GM18507 (cell line): ENCODE data around the gene NAPEPLD.
A peak's percentile ranks its signal among the peaks of the same experiment; 100 is the strongest.
"Not testable (repeated sequence)": the region's sequence is repeated elsewhere in the genome, so short reads cannot be mapped to it uniquely, and the experiment has no call there.

ENCODE experiments used
- DNase-seq: peaks from one replicate; pipeline ENCODE4 v3.0.0; 2011; ENCODE audit warnings: low read depth; ENCODE audit not compliant: insufficient read length; ENCODE audit errors: extremely low spot score
- FAIRE-seq: peaks from 2 replicates; lab custom pipeline; 2011; peaks lifted over from hg19 to GRCh38; lab: Jason Lieb, UNC

NAPEPLD gene

GRCh38 chr7:103148994-103149807 lies at the start of gene NAPEPLD:
NAPEPLD (minus strand) TSS chr7:103149099; CDS start chr7:103128776, 20,323 bp downstream.
- DNase-seq (peak; percentile 64), FAIRE-seq (peak; percentile 58)

GRCh38 chr7:103198079-103198478 lies 49.2 kb upstream of the NAPEPLD start:
- FAIRE-seq, DNase-seq: not testable (repeated sequence)

GRCh38 chr7:103195364-103195763 lies 46.5 kb upstream of the NAPEPLD start:
- not testable (repeated sequence) for FAIRE-seq, DNase-seq

- FAIRE-seq, DNase-seq: not testable (repeated sequence)
Observed at GRCh38 chr7:103172415-103173146, 23.7 kb upstream of the NAPEPLD start.

- not testable (repeated sequence) for DNase-seq, FAIRE-seq
Observed at GRCh38 chr7:103171695-103172414, 23.0 kb upstream of the NAPEPLD start.

- FAIRE-seq, DNase-seq: not testable (repeated sequence)
Observed at GRCh38 chr7:103166921-103167544, 18.1 kb upstream of the NAPEPLD start.

DNA sequence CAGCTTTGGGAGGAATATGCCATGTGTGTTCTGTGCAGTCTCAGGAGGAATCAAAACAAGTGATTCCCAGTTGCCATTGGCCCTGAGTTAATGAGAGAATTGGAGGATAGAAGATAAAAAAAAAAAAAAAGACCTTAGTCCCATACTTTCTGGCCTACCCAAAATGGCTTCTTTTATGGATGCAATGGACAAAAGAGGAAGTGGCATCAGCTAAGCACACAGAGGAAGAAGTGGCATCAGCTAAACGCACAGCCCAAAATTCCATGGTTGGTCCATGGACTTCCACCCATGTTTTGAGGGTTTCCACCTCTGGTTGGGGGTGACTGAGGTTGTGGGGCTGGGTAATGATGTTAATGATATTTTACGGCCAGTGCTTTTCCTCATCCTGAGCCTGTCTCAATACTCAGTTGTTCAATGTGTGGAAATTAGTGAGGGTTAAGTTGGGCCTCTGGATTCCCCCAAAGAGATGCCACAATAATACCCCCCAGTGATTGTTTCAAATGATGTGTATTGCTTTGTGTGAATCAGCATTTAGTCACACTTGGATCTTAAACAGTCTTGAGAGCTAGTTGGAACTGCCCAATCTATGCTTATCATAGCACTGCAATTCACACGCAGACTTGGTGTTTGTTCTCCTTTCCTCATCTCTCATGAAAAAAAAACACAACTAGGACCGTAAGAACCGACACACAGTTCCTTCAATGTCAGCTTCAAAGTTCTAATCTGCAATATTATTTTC lies 14.4 kb upstream of the NAPEPLD start:
- not testable (repeated sequence) for FAIRE-seq, DNase-seq

- DNase-seq, FAIRE-seq: not testable (repeated sequence)
Observed at GRCh38 chr7:103162641-103163040, 13.7 kb upstream of the NAPEPLD start.

GRCh38 chr7:103161998-103162616 lies 13.2 kb upstream of the NAPEPLD start:
- not testable (repeated sequence) for FAIRE-seq, DNase-seq

GRCh38 chr7:103159072-103159471 lies 10.2 kb upstream of the NAPEPLD start:
- not testable (repeated sequence) for DNase-seq, FAIRE-seq

DNA sequence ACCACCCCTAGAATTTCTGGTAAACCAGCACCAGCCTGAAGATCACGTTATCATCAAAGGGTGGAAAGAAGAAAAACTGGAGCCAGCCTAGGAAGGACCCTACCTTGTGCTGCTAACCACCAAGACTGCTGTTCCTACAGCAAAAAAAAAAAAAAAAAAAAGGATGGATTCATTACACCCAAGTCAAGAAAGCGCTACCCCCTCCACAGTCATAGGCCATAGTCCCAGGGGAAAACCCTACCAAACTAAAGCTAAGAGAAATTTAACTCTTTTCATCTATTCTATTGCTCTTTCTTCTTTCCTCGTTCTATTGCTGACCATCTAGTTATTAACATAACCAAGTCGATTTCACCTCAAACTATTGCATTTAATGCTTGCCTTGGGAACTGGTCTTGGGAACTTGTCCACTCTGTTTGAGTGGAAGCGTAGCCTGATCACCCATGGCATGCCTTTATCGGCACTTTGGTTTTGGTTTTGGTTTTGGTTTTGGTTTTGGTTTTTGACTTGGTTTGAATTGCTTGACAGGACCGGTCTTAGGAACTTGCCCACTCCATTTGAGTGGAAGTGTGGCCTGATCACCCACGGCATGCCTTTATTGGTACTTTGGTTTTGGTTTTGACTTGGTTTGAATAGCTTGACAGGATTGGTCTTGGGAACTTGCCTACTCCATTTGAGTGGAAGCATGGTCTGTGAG lies 6.6 kb upstream of the NAPEPLD start:
- peak; percentile 70 for FAIRE-seq
- DNase-seq: not testable (repeated sequence)

- no peak for FAIRE-seq
- DNase-seq: no peak
Observed at GRCh38 chr7:103154042-103154441, 5.1 kb upstream of the NAPEPLD start.

DNA sequence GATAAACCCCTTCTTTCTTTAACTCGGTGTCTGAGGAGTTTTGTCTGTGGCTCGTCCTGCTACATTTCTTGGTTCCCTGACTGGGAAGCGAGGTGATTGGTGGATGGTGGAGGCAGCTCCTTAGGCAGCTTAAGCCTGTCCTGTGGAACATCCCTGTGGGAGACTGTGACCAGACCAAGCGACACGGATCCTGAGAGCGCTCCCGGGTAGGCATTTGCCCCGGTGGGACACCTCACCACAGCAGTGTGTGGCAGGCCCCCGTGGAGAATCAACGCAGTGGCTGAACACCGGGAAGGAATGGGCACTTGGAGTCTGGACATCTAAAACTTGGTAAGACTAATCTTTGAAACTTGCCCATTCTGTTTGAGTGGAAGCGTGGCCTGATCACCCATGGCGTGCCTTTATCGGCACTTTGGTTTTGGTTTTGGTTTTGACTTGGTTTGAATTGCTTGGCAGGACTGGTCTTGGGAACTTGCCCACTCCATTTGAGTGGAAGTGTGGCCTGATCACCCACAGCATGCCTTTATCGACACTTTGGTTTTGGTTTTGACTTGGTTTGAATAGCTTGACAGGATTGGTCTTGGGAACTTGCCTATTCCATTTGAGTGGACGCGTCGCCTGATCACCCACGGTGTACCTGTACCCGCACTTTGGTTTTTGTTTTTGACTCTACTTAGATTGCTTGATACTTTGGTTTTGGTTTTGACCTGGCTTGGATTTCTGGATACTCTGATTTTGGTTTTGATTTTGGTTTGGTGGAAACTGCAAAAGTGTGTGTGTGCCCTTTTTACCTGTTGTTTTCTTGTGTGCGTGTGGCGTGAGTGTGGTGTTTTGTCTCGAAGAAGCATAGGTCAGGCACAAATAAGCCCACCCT lies 4.1 kb upstream of the NAPEPLD start:
- FAIRE-seq, DNase-seq: not testable (repeated sequence)

GRCh38 chr7:103151993-103152676 lies 3.2 kb upstream of the NAPEPLD start:
- FAIRE-seq, DNase-seq: not testable (repeated sequence)

- DNase-seq (no peak), FAIRE-seq (peak; percentile 31)
Observed at GRCh38 chr7:103150192-103150591, 1.3 kb upstream of the NAPEPLD start.

- DNase-seq: no peak
- FAIRE-seq: peak; percentile 26
Observed at GRCh38 chr7:103149808-103150180, 895 bp upstream of the NAPEPLD start.
